HCT116 (cell line): ENCODE results near the gene TYW1B. TPM values are rescaled to one million over a fixed set of nuclear protein-coding genes. Genes with fewer than 3 reads are reported as not detected.
"Not testable (repeated sequence)": the region's sequence is repeated elsewhere in the genome, so short reads cannot be mapped to it uniquely, and the experiment has no call there.

Experiments
- ATAC-seq: fragments of 200-7000 bp; cut with Tn5 transposase; 2 replicates; pipeline ENCODE4 v1.9.1; 2020; ENCODE audit warnings: mild to moderate bottlenecking, moderate library complexity
- BruUV-seq: library from RNA; stranded (reverse); fragments of 400-500 nt; replicated peaks from 2 replicates; lab custom pipeline; 2021; lab: Mats Ljungman, UMichigan
- CTCF ChIA-PET: fragments of 300-600 bp; sonication (Branson Sonifier 250); formaldehyde crosslinking; loops from one replicate; lab custom pipeline; 2021; ENCODE audit warnings: antibody characterized with exemption; lab: Charles Lee
- POLR2A ChIA-PET: fragments of 300-600, 350-600 bp; sonication (Branson Sonifier 250); formaldehyde crosslinking; loops from one replicate; lab custom pipeline; 2021; ENCODE audit warnings: antibody characterized with exemption; lab: Charles Lee
- RAD21 ChIA-PET, 2 experiments: fragments of 300-600 bp; sonication (Branson Sonifier 250); formaldehyde crosslinking; loops; one replicate each; lab custom pipeline; 2023; ENCODE audit warnings: low total read pairs in 2 of 2; ENCODE audit not compliant: uncharacterized antibody in 2 of 2, unreplicated experiment in 2 of 2, low non-redundant PET in 1 of 2; lab: Charles Lee
- DNase-seq: peaks from one replicate; pipeline ENCODE4 v3.0.0-alpha.2; 2010; ENCODE audit warnings: low read depth, low spot score
- H2AFZ ChIP-seq: fragments of 200-600 bp; shearing (Covaris generic), sonication (generic); 2 replicates; pipeline ENCODE4 v1.6.1; 2017; ENCODE audit warnings: low read depth, mixed run types, mixed read lengths, antibody characterized with exemption, low read length; ENCODE audit not compliant: poor library complexity, severe bottlenecking
- H3K27ac ChIP-seq: 2 replicates; pipeline ENCODE4 v1.5.1; 2012; ENCODE audit warnings: low read depth, low read length
- H3K27me3 ChIP-seq: fragments of 200-600 bp; sonication (generic); 2 replicates; pipeline ENCODE4 v1.6.1; 2016; ENCODE audit warnings: mixed run types, low read length, mixed read lengths; ENCODE audit not compliant: insufficient read depth
- H3K36me3 ChIP-seq, 2 experiments: fragments of 200-500 bp in 1 of 2; fragments of 200-600 bp in 1 of 2; sonication (Bioruptor generic) in 1 of 2; sonication (generic) in 1 of 2; 2 replicates each; pipeline versions ENCODE4 v1.5.1 to v1.6.1; 2014 to 2016; ENCODE audit warnings: low read length in 2 of 2, inconsistent platforms in 1 of 2, mixed read lengths in 1 of 2, mixed run types in 1 of 2; ENCODE audit not compliant: insufficient read depth in 2 of 2, control insufficient read depth in 1 of 2
- H3K4me1 ChIP-seq, 2 experiments: fragments of 200-600 bp in 1 of 2; sonication (generic) in 1 of 2; 2 replicates each; pipeline versions ENCODE4 v1.5.1 to v1.6.1; 2012 to 2017; ENCODE audit warnings: low read length in 2 of 2, inconsistent platforms in 1 of 2, mild to moderate bottlenecking in 1 of 2, mixed read lengths in 1 of 2, mixed run types in 1 of 2, moderate library complexity in 1 of 2; ENCODE audit not compliant: insufficient read depth in 2 of 2, control insufficient read depth in 1 of 2
- H3K4me2 ChIP-seq: fragments of 200-600 bp; sonication (generic); 2 replicates; pipeline ENCODE4 v1.6.1; 2017; ENCODE audit warnings: mixed run types, low read length, mixed read lengths
- H3K4me3 ChIP-seq, 2 experiments: fragments of 200-600 bp in 1 of 2; sonication (generic) in 1 of 2; replicated peaks in 1 of 2; 2 replicates each; pipeline ENCODE4 v1.5.1; 2011 to 2016; ENCODE audit warnings: low read length in 2 of 2, control low read depth in 1 of 2, low read depth in 1 of 2, mild to moderate bottlenecking in 1 of 2, mixed read lengths in 1 of 2, mixed run types in 1 of 2
- H3K79me2 ChIP-seq: fragments of 200-600 bp; sonication (generic); 2 replicates; pipeline ENCODE4 v1.6.1; 2017; ENCODE audit warnings: mild to moderate bottlenecking, mixed run types, low read length, moderate library complexity, mixed read lengths; ENCODE audit not compliant: insufficient read depth
- H3K9ac ChIP-seq: fragments of 200-600 bp; sonication (generic); 2 replicates; pipeline ENCODE4 v1.6.1; 2016; ENCODE audit warnings: low read length, mixed read lengths
- H3K9me2 ChIP-seq: fragments of 200-600 bp; sonication (generic), shearing (Covaris generic); 2 replicates; pipeline ENCODE4 v1.6.1; 2017; ENCODE audit warnings: mixed run types, mild to moderate bottlenecking, moderate library complexity; ENCODE audit not compliant: insufficient read depth
- H3K9me3 ChIP-seq, 2 experiments: fragments of 200-500 bp in 1 of 2; fragments of 200-600 bp in 1 of 2; sonication (Bioruptor generic) in 1 of 2; sonication (generic) in 1 of 2; 2 replicates each; pipeline ENCODE4 v1.6.1; 2014 to 2017; ENCODE audit warnings: low read length in 2 of 2, mixed read lengths in 2 of 2, inconsistent platforms in 1 of 2, low read depth in 1 of 2, mild to moderate bottlenecking in 1 of 2, mixed run types in 1 of 2, moderate library complexity in 1 of 2; ENCODE audit not compliant: control insufficient read depth in 1 of 2, insufficient read depth in 1 of 2
- H4K20me1 ChIP-seq: fragments of 200-600 bp; sonication (generic), shearing (Covaris generic); 2 replicates; pipeline ENCODE4 v1.6.1; 2017; ENCODE audit warnings: mixed run types, mild to moderate bottlenecking, moderate library complexity; ENCODE audit not compliant: insufficient read depth
- YY1 ChIP-seq: IDR thresholded peaks from 2 replicates; pipeline ENCODE4 v1.6.1; 2011; ENCODE audit warnings: low read length, low read depth, moderate library complexity, mild to moderate bottlenecking; ENCODE audit not compliant: insufficient replicate concordance; ENCODE audit errors: extremely low read depth
- intact Hi-C: fragments of 100-400 bp; cut with micrococcal nuclease; formaldehyde crosslinking; loops from 2 replicates; pipeline ENCODE4 v1.10.0; 2022
- total RNA-seq: library from RNA; stranded (reverse); gene quantifications from one replicate; pipeline ENCODE4 v1.2.1, GENCODE V29; 2021; ENCODE audit not compliant: unreplicated experiment
- TF ChIP-seq, protein P1 (sequence below): IDR thresholded peaks from 2 replicates; pipeline ENCODE4 v1.6.1; 2012

Gene TYW1B
- total RNA-seq, 1 experiment from 2014 or later, result 2.4 TPM

- H3K9me2 ChIP-seq, H3K27me3 ChIP-seq, H3K4me2 ChIP-seq, CTCF ChIA-PET, RAD21 ChIA-PET, H3K9ac ChIP-seq, intact Hi-C loops, H3K9me3 ChIP-seq, H3K27ac ChIP-seq, ATAC-seq, POLR2A ChIA-PET, H2AFZ ChIP-seq, H4K20me1 ChIP-seq, H3K36me3 ChIP-seq, H3K4me3 ChIP-seq, H3K79me2 ChIP-seq, H3K4me1 ChIP-seq, BruUV-seq: not testable (repeated sequence)
- peak; percentile 15 for DNase-seq
- TF ChIP-seq, protein P1, sequence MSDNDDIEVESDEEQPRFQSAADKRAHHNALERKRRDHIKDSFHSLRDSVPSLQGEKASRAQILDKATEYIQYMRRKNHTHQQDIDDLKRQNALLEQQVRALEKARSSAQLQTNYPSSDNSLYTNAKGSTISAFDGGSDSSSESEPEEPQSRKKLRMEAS, result peak; percentile 40; the same call in 1 of the 2 replicates
- peak; percentile 64 for TF ChIP-seq YY1
Observed at GRCh38 chr7:72550454-72550853, 277.5 kb downstream of the TYW1B start.

GRCh38 chr7:72546586-72547237, 281.3 kb downstream of the TYW1B start:
- RAD21 ChIA-PET, H3K9me3 ChIP-seq, BruUV-seq, H3K4me2 ChIP-seq, H3K79me2 ChIP-seq, H3K4me3 ChIP-seq, intact Hi-C loops, H3K9me2 ChIP-seq, H3K36me3 ChIP-seq, H3K9ac ChIP-seq, DNase-seq, ATAC-seq, H3K27ac ChIP-seq, H2AFZ ChIP-seq, H4K20me1 ChIP-seq, H3K27me3 ChIP-seq, POLR2A ChIA-PET, CTCF ChIA-PET, H3K4me1 ChIP-seq: not testable (repeated sequence)

DNA sequence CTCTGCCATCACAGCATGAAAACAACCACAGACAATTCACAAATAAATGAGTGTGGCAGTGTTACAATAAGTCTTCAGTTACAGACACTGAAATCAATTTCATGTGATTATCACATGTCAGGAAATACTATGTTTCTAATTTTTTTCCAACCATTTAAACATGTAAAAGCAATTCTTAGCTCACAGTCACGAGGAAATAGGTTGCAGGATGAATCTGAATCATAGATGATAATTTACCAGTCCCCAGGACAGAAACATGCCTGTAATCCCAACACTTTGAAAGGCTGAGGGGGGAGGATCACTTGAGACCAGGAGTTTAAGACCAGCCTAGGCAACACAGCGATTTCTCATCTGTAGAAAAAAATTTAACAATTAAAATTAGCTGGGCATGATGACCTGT, 283.5 kb downstream of the TYW1B start:
- POLR2A ChIA-PET, ATAC-seq, BruUV-seq: not testable (repeated sequence)

More for the DNA sequence above, 283.5 kb downstream of the TYW1B start:
- H3K9me3 ChIP-seq, H3K9me2 ChIP-seq, H3K27ac ChIP-seq, H2AFZ ChIP-seq, H3K4me2 ChIP-seq, H4K20me1 ChIP-seq, DNase-seq, H3K36me3 ChIP-seq, H3K79me2 ChIP-seq, intact Hi-C loops, H3K9ac ChIP-seq, H3K4me3 ChIP-seq, CTCF ChIA-PET, H3K4me1 ChIP-seq, RAD21 ChIA-PET, H3K27me3 ChIP-seq: not testable (repeated sequence)
